HG03139 (cell line): Measurements from ENCODE around the gene ZNF536.

ENCODE experiments used
- ATAC-seq: cut with Tn5 transposase; IDR thresholded peaks from one replicate; pipeline ENCODE4 v1.9.1; 2021; ENCODE audit not compliant: unreplicated experiment

ZNF536 gene

DNA sequence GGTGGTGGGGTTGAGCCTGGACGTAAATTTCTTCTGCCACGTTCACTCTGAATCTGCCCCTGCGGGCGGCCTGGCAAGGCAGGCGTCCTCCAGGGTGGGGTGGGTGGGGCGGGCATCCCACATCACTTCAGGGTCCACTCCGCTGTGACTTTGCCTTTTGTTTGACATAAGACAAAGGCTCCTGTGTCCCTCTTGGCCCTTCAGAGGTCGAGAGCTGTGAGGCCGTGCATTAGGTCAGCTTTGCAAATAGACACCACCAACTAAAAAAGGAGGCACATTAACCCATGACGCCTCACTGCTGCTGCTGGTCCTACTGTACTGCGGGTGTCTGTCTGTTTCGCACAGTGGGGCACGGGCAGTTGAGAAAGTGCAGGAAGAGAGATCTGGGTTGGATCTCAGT is 10.5 kb upstream of the ZNF536 start:
- no peak for ATAC-seq

DNA sequence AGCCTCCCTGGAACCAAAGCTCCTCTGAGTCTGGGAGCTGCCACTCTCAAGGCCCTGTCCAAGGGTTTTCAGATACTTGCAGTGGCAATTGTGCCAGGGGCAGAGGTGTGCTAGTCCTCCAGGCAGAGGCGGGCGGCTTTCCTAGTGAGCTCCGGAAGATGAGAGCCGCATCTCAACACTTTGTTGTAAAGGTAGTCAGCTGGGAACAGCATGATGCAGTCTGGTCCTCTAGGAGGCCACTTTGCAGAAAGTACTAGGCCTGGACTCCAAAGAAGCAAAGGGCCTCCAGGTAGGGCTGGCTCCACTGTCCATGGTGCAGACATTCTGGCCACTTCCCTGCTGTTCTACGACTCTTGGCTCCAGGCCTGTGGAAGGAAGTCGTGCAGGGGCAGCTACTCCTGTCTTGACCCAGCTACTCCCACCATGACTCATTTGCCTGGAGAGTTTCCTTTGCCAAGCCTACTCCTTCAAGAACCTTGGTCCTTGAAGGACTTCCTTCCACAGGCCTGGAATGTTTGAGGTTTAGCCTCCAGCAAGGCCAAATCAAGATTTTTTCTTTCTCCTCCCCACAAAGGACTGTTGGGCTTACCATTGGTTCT is 9.9 kb upstream of the ZNF536 start:
- ATAC-seq = no peak

DNA sequence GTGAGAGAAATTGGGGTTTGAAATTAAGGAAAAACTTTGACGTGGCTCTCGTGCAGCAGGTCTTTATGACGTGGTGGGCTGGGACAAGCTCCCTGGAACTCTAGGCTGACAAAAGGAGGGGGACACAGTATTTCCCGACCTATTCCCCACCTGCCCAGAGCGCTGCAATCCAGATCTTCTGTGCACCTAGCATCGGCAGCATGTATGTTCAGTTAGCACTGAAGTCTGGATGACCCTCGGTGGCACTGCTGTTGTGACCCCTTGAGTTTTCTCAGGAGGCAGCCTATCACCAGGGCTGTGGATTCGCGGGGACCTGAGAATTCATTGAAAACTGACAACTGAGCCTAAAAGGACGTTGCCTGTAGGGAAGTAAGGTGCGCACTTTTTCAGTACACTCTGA is 9.1 kb upstream of the ZNF536 start:
- no peak for ATAC-seq

DNA sequence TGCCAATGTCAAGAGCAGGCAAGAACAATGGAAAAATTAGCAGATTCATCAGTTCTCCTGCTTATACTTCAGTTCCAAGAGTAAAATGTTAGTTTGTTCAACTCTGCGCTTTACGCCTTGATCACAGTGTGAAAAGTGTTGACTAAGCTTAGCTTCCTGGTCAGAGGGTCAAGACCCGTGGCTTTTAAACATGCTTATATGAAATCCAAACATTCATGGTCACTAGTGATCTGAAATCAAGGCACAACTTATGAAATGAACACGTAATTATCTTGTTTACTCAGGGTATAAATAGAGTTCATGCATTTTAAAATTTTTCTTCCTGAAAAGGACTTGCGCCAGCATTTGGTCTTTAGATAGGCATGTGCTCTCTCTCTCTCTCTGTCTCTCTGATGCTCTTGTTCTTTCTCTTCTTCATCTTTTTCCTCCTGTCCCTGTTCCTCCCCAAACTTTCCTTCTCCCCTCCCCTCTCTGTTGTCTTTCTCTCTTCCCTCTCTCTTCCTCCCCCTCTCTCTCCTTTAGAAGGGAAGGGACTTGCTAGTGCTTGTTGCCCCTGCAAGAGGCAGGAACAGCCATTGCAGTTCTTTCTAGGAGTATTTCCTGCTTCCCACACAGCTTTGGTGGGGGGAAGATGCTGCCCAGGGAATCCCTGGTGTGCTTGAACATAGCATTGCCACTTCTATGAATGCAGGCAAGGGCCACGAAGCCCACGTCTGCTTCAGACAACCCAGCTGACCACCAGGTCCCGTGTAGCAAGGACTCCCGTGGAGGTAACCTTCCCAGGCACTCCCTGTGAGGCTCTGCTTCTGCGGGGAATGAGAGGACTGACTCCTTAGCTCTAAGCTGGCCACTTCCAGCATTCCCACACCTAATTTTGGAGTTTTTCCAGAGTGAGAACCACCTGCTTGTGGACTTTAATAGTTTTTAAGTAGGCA is 7.1 kb upstream of the ZNF536 start:
- no peak for ATAC-seq

DNA sequence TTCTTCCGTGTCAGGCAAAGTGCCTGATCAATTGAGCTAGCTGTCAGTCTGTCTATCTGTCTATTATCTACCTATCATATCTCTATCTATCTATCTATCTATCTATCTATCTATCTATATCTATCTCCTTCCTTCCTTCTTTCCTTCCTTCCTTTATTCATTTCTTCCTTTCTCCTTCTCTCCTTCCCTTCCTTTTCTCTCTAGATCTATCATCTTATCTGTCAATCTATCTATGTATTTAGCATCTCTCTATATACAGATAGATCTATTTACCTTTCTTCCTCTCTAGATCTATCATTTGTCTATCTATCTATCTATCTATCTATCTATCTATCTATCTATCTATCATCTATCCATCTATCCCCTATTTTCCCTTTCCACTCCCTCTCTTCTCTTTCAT is 5.9 kb upstream of the ZNF536 start:
- no peak for ATAC-seq

DNA sequence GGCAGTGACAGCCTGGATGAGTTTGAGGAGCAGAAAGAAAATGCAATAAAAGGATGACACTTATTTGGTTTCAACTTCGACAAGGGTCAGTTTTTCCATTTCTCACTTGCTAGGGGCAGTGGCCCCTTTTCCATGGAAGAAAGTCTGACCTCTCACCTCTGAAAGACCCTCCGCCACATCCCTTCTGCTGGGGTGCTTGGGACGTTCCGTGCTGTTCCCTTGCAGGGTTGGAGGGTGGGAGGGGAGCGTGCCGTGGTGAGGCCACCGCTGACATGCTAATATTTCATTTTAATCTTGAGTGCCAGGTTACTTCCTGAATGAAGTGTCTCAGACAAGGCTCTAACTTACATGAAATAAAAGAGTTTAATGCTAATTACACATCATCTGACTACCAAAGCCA is 5.2 kb upstream of the ZNF536 start:
- no peak for ATAC-seq

DNA sequence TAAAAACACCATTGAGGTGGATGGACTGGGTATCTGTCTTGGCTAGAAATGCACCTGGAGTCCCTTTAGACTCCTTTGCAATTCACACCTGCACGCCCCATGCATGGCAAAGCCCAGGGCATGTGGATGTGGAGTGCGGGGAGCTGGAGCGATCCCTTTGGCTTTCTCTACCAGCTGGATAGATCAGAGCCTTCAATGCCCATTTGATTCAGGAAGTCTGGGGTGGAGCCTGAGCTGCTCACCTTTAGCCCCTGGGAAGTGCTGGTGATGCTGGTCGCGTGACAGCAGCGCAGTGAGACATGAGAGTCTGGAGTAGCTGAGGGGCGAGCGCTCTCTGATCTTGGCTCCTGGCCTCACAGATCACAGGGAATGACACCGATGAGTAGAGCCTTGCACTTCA is 4.8 kb upstream of the ZNF536 start:
- no peak for ATAC-seq

DNA sequence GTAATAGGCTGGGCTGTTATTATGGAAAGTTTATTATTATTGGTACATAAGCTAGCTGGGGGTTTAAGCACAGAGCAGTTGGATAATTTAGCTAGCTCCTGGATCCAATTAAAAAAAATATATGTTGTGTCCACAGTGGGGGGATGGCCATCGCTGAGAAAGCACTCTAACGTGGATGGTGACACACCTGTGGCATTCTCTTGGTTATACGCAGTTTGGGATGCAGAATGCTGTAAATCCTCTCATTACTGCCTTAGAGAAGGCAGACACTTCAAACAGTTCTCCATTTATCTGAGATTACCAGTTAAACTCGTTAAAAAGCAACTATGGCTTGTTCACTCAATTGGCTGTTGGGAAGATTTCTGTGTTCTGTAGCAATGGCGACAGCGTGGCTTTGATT is 2.4 kb upstream of the ZNF536 start:
- no peak for ATAC-seq

DNA sequence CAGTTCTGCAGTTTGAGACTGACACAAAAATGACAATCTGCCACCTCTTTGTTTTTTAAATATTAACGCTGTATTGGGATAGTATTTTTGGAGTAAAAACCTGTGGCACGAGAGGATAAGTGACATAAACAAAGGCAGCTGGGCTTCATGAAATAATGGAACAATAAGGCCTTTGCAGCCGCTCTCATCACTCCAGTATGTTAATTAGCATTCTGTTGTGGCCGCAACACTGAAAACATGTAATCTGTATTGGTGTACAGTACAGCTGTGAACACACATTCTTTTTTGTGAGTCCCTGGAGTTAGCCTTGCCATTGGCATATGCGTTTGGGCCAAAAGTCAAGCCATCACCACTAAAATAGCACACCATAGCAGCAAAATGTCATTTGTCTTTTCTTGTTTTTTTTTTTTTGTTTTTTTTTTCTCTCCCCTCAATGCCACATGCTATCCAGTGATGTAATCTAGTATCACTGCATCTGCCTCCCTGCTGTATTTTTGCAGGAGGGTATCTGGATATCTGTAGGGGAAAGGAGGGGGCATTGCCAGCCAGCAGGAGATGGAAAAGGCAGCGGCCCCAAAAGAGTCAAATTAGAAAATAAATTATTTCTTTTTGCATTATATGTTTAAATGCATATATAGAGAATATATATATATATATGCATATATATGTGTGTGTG is 885 bp upstream of the ZNF536 start:
- ATAC-seq = no peak

DNA sequence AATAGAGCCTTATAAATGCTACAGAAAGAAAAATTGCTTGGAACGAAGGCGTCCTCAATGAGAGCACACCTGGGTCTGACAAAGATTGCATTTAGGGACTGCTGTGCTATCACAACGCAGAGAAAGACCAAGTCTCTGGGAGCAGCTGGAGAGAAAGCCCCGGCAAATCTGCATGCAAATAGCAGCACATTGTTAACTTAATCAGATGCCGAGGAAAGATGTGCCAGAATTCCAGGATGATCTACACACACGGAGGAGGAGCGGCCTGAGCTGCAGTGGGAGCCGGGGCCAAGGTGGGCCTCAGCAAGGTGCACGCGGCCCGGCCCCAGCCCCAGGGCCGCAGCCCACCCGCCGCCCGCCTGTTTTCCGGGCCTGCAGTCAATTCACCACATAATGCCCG is 1.4 kb downstream of the ZNF536 start:
- no peak for ATAC-seq

DNA sequence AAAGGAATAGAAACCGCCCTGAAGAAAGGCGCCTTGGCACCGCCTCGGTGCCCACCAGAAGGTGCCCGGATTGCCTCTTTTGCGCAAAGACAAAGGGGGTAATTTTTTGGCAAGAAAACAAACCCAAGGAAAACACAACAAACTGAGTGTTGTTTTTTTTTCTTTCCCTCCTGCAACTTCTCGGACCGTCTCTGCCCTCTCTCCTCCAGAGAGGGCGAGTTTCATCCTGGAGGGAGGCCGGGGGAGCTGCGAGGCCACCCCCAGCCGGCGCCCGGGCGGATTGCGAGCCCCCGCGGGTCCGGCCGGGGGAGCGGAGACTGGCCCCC is 2.3 kb downstream of the ZNF536 start:
- ATAC-seq = no peak

DNA sequence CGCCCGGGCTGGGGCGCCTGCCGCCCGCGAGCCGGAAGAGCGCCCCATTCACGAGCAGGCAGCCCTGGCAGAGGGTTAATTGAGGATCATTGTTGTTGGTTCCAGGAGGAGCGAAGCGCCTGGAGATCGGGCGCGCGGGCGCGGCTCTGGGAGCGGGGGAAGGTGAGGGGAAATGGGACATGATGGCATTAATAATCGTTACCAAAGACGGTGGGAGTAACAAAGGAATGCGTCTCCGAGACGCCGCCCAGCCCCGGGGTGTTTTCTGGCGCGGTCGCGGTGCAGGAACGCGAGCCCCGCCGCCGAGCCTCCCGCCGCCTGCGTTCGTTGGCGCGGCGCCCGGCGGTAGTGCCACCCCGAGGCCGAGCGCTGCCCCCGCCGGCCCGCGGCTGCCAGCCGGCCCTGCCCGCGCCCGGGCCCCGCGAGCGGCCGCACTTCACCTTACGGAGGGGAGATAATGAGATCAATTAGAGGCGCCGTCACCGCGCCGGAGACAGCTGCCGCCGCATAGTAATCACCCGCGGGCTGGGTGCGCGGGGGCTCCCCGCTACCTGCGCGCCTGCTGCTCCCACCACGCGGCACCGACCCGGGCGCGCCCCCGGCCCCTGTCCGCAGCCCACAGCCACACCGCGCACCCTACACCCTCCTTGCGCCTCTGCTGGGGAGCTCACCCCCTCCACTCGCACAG is 2.8 kb downstream of the ZNF536 start:
- no peak for ATAC-seq

DNA sequence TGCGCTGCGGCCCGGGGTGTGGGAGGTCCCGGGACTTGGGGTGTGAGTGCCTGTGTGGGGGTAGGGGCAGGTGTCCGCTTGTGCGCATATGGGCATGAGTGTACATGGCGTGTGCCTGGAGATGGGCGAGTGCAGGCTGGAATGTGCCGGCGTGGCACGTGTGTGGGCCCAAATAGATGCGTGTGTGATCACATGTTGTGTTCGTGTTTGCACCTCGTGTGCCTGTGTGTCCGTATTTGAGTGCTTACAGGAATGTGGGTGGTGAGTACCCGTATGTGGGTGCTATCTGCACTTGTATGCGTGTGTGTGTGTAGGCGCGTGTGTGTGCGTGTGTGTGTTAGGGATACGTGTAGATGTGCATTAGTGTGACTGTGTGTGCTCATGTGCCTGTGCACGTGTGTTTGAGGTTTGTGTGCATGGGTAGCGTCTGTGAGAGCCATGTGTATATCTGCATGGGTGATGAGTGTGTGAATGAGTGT is 3.4 kb downstream of the ZNF536 start:
- no peak for ATAC-seq

DNA sequence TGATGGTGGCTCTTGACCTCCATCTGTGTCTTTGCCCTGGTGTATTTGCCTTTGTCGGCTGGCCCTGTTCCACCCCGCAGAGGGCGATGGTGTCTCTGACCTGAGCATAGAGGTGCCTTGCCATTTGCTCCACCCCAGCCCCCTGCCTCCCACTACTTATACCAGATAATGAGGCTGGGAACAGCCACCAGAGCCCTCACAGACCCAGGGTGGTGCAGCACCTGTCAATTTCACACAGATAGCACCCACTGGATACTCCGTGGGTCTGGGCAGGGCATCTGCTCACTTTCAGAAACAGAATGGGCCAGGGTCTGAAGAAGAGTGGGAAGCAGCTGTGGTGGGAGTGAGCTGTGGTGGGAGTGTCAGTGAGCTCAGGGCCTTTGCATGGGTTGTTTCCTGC is 4.1 kb downstream of the ZNF536 start:
- no peak for ATAC-seq

DNA sequence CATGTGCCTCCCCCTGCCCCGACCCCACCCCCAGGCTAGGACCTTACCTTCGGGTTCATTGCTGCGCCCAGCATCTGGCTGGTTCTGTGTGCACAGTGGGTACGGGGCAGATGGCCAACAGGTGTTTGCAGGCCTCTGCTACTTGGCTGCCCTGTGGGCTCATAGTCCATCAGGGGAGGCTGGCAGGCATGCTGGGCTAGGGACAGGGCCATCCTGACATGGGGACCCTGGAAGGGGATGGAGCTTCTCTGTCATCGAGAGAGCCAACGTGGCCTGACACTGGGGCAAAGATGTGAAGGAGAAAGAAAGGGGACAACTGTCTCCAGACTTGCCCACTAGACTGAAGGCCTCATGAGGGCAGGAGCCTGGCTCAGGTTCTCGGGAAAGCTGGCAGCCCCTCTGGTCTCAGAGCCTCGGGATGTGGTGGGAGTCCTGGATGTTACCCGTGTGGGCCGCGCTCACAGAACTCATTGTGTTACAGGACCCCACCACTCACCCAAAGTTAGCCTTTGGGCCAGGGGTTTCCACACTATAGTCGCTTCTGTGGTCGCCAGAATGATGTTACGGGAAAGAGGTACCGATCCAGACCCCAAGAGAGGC is 4.7 kb downstream of the ZNF536 start:
- ATAC-seq = no peak

DNA sequence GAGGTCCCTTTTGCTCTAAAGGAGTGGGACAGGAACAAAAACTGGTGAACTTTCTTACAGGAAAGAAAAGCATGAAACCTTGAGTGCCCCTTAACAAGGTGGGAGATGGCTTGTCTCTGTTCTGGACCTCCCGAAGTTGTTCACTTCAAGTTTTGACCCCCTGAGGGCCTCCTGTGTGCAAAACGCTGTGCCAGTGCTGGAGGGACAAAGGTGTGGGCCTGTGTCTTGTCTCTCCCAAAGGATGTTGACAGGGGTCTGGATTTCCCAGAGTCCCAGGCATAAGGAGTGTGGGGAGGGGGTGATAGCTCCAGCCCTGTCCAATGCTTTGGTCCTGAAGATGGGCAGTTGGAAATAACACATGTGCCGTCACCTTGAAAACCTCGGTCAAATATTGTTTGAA is 6.5 kb downstream of the ZNF536 start:
- ATAC-seq = no peak

DNA sequence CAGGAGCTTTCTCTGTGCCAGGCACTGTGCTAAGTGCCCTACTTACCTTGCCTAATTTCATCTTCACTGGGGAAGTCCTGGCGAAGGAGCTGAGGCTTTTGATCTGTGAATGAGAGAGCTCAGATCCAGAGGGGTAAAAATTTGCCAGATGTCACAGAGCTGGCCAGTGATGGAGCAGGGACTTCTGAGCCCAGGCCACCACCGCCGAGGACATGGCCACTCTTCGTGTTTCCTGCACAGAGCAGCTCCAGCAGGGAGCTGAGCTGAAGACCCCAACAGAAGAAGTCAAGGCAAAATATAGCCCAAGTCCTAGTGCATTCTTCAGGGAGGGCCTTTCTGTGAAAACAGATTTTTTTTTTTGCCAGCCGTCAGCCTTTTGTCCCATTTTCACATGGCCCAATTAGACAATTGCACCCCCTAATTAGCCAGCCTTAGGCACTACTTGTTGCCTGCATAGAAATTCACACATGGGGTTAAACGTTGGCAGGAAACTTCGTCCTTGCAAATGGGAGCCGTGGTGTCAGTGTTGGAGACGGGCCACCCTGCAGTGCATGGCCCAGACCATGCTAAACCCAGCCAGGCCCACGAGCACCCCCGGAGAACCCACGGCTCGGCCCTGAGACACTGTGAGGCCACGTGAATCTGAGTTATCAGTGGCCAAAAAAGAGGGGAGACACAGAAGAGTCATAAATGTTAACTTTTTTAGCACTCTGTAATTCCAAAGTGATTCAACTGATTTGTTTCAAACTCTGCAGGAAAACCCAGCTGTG is 7.8 kb downstream of the ZNF536 start:
- no peak for ATAC-seq

DNA sequence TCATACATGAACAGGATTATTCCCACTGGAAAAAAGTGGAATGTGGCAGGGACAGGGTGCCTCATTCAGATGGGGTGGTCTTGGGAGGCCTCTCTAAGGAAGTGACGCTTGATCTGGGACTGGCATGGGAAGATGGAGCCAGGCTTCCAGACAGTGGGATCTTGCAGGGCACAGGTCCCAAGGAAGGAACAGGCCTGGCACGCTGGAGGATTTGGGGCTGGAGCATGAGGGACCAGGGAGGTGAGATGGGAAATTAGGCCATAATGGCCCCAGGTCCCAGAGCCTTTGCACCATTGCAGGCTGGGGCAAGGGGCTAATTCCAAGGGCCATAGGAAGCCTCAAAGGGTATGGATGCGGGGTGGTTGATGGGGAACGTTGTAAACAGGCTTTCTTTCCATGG is 9.2 kb downstream of the ZNF536 start:
- no peak for ATAC-seq

DNA sequence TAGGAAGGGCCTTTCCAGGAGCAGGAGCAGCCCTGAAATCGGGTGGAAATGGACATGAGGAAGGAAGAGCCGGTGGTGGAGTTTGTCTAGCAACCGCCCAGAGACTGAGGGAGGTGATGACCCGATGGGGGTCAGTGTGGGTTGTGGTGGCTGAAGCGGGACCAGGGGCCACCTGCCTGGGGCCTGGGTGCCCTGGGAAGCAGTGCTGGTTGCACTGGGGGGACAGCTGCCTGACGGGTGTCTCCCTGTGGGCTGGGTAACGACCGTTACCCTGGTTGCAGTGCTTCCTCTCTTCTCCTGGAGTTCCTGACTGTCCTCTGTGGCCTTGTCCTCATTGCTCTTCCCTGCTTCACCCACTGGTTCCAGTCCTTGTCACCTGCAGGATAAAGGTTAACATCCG is 13.0 kb downstream of the ZNF536 start:
- no peak for ATAC-seq

DNA sequence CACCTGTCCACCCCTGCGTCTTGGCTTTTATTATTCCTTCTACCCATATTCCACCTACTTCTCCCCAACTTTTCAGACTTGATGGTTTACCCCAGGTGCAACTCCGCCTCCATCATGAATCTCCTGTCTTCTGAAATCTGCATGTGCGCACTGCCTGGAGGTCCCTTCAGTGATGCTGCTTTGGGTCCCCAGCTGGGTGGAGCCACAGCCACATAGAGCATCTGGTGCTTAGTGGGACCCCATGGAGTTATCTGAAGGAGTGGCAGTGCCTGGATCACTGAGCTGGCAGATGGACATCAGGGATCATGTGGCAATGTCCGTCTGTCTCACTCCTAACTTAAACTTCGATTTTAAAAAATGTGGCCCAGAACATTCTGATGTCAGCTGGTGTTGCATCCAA is 13.5 kb downstream of the ZNF536 start:
- ATAC-seq = no peak
